Stimulated activated CD4-positive, alpha-beta T cell treated with anti-CD3 and anti-CD28 coated beads, Interleukin-1b, Interleukin-23, amount 100 ng/mL, for 48 hours (primary cell): ENCODE results near the gene PCSK6.

Experiments used
- DNase-seq: peaks from one replicate; pipeline ENCODE4 v3.0.0-alpha.2; 2020

Gene PCSK6

DNA sequence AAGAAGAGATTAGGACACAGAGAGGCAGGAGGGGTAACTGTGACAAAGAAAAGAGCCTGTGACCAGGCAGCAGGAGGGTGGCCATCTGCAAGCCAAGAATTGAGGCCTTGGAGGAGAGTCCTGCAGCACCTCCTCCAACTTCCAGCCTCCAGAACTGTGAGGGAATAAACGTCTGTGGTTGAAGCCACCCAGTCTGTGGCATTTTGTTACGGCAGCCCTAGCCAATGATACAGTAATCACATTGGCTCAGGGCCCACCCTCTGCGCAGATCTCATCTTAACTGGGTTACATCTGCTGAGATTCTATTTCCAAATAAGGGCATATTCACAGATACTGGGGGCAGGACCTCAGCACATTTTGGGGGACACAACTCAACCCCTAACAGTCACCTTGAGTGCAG is 223.5 kb downstream of the PCSK6 start:
- DNase-seq: no peak

DNA sequence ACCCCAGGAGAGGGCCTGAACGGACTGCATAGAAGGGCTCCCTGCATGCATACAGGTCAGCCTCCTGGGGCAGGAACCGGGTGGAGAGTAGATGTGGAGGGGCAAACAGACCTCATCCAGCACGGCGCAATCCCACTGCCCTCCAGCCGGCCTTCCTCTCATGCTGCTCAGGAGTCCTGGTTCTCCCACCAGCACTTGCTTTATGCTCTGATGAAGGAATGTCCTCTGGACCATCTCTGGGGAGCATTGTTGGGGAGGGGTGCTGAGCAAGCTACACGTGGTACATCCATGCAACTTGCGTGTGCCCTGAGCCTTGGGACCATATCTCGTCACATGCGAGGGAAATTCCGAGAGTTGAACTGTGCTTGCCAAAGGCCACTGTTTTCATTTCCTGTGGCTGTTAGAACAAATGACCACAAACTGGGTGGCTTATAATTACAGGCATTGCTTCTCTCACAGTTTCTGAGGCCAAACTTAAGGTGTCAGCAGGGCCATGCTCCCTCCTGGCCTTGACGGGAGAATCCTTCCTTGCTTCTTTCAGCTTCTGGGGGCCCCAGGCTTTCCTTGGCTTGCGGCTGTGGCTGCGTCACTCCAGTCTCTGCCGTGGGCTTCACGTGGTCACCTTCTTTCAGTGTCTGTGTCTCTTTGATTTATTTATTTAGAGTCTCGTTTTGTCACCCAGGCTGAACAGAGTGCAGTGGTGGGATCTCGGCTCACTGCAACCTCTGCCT is 224.4 kb downstream of the PCSK6 start:
- no peak for DNase-seq

DNA sequence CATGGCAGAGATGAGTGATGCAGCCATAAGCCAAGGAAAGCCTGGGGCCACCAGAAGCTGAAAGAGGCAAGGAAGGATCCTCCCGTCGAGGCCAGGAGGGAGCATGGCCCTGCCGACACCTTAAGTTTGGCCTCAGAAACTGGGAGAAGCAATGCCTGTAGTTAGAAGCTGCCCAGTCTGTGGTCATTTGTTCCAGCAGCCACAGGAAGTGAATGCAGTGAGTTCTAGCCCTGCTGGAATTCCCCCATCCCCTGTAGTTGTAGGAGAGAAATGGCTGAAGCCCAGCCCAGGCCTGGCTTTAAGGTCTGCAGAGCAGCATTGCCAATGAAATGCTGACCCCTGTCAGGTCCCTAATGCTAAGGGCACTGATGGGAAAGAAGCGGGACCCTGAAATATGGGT is 225.5 kb downstream of the PCSK6 start:
- no peak for DNase-seq

DNA sequence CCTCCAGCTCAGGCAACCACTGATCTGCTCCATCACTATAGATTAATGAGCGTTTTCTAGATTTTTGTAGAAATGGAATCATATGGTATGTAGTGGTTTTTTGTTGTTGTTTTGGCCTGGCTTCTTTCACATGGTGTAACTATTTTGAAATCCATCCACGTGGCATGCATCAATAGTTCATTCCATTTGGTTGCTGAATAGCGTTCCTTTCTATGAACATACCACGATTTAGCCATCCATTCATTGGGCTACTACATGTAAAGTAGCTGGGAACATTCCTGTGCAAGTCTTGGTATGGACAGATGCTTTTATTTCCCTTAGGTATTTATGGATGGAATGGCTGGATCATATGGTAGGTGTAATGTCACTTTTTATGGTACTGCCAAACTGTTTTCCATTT is 227.0 kb downstream of the PCSK6 start:
- DNase-seq: no peak

DNA sequence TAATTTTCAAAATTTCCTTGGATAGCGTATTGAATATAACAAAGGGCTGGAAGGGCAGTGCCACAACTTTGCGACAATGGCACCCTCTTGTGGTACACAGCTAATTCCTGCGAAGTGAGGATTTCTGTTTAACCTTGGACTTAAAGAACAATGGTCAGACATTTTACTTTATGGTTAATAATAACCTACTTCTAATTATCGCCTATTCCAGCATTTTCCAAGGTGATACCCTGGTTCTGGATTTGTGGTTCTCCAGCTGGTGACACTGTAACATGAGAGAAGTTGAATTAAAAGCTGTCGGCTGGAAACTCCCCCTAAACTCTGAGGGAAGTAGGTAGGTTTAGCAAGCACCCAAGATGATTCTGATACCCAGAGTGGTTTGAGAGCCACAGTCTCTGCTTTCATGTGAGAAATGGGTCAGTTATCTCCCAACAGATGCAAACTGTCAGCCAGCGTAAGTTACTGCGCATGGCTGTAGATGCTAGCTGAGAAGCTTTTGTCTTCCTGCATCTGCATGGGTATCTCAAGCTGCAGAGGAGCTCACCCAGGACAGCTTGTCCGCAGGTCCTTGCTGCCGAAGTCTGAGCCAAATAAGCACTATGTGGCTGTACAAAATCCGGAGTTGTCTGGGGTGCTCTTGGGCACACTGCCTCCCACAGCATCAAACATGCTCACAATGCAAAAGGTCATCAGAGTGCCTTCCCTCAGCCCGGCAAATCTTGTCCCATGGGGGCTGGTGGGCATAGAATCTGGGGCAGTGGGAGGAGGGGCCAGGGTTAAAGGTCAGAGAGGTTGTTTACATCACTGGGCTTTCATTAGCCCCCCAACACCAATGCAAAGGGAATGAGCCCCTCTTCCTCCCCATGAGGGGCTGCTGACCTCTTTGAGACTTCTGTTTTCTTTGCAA is 231.0 kb downstream of the PCSK6 start:
- no peak for DNase-seq

DNA sequence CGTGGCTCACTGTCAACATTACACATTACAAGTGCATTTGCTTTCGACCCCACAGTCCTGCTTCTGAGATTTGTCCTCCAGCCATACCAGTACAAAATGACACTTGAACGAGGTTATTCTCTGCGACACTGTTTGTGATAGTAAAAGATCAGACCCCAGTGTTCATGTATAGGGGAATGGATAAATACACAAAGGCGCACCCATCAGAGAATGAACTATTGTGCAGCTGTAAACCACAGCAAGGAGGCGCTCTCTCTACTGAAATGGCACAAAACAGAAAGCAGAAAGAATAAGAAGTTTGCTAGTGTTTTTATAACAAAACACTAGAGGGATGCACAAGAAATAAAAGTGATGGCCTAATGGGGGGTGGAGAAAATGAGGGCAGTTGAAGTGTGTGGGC is 232.8 kb downstream of the PCSK6 start:
- no peak for DNase-seq

DNA sequence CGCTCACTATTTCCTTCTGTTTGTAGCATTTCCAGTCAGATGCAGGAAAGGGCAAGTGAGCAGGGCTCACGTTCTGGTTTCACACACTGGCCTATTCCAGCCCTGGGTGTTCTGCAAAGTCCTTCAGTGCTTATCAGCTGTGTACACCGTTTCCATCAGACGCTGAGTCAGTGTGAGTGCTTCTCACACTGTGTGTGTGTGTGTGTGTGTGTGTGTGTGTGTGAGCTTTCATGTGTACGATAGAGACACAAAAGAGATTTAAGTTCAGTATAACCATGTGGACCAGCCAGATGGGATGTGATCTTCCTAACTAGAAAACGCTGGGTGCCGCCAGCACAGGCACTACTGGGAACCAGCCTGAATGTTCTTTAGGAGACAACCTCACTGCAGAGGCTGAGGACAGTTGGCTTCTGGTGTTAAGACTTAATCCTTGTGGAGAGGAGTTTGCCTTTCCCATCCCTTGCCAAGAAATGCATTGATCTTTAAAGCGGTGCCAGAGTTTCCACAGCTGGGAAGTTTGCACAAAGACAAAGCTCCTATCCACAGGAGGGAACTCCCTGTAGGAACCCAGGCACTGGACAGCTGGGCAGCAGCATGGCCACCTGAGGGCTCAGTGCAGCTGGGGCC is 233.8 kb downstream of the PCSK6 start:
- DNase-seq: no peak

DNA sequence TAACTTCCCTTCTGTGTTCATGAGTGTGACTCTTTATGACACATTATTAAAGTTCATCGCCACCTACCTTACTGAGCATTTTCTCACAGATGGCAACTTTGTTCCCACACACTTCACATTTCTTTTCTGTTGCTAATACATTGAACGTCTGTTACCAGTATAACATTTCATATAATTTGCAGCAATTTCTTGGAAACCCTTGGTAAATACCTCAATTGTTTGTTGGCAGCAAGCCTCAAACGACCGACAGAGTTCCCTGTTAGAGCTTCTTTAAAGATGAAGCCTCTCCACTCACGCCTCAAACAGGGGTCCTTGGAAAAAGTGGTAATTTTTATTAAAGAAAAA is 234.5 kb downstream of the PCSK6 start:
- no peak for DNase-seq

DNA sequence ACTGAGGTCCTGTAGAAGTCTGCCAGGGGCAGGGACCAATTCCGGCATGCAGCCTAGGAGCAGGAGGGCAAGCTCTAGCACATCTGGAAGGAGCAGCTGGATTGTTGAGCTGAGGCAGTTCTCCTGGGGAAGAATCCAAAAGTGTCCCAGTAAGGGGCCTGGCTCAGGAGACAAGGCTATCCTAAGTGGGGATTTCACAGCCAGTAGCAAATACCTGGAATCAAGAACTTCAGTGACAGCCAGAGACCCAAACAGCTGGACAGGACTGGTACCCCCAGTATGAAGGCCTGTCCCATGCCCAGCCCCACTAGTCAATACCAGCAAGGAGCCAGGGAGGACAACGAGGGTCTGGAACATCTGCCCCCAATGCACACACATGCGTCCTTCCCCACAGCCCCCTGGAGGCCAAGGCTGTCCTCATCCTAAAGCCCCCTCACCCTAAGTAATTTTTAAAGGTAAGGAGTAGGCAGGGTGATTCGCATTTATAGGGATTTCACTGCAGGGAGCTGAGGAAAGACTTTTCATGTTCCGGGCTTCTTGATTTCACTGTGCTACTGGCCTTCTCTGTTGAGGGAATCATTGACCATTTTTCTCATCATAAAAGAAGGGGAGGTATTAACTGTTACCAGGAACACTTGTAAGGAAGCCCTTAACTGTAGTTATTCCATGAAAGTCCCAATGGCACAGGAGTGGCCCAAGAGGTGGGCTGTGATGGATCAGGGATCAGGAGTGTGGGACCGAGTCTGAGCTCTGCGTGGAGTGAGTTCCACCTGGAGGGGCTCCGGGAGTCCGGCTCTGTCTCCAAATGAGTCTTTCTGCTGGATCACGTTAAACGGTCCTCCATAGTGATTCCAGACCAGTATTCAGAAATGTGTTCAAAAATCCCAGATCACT is 235.1 kb downstream of the PCSK6 start:
- no peak for DNase-seq
